Inflammatory macrophage treated with lipopolysaccharide for 1 hour (primary cell): Measurements from ENCODE around the gene TMEM219.
"Not testable (repeated sequence)": the region's sequence is repeated elsewhere in the genome, so short reads cannot be mapped to it uniquely, and the experiment has no call there.

Experiments
- DNase-seq, 2 donors: peaks; one replicate each; pipeline ENCODE4 v3.0.0-alpha.2; 2020 to 2022

TMEM219 gene

DNA sequence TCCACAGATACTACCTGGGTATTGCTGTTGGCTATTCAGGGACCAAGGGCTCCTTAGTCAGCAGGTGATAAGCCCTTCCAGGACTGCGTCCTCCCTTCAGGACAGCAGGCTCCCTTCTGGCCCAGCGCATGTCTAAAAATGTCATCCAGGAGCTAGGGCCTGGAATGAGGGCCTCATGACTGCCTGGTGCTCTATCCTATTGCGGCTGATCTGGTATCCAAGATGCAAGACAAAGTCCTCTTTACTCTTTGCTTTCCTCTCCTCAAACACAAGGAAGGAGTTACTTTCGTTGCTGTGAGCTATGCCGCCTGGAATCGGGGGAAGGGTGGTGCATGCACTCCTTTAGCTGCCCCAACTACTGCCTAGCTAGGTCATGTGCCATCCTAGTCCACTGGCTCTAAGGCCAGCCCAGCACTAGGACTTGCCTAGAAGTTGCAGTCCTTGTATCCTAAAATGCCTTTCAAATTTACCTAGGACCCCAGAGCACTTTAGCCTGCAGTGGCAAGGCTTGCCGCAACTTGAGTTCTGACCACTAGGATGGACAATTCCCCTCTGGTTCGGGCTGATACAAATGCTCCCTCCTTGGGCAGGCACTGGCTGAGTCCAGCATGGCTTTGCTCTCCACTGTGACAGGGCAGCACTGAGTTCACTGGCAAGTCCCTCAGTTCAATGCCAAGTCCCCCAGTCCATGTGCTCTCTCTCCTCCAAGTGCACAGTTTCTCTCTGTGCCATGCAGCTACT lies 10.1 kb upstream of the TMEM219 start:
- DNase-seq, result no peak

DNA sequence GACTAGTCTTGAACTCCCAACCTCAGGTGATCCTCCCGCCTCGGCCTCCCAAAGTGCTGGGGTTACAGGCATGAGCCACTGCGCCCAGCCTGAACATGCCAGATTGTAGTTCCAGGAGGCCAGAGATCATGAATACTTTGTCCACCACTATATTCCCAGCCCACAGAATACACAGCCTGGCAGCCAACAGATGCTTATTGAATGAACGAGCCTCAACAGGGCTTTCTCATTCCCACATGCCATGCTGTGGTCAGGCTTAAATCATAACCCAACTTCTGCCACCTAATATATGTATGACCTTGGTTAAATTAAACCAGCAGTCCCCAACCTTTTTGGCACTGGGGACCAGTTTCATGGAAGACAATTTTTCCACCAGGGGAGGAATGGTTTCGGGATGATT lies 3.1 kb upstream of the TMEM219 start:
- DNase-seq, result no peak

DNA sequence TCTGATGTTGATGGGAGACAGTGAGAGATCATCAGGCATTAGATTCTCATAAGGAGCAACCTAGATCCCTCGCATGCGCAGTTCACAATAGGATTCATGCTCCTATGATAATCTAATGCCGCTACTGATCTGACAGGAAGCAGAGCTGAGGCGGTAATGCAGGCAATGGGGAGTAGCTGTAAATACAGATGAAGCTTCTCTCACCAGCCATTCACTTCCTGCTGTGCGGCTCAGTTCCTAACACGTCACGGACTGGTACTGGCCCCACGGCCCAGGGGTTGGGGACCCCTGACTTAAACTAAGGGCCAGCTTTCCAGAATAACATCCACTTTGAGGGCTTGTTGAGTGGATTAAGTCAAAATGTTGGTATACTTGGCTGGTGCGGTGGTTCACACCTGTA lies 2.6 kb upstream of the TMEM219 start:
- DNase-seq, result no peak

DNA sequence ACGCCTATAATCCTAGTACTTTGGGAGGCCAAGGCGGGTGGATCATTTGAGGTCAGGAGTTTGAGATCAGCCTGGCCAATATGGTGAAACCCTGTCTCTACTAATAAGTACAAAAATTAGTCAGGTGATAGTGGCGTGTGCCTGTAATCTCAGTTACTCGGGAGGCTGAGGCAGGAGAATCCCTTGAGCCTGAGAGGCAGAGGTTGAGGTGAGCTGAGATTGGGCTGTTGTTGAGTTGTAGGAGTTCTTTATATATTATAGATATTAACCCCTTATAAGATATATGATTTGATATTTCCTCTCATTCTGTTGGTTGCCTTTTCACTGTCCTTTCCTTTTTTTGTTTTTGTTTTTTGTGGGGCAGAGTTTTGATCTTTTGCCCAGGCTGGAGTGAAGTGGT lies 2.1 kb upstream of the TMEM219 start:
- DNase-seq, result not testable (repeated sequence)

DNA sequence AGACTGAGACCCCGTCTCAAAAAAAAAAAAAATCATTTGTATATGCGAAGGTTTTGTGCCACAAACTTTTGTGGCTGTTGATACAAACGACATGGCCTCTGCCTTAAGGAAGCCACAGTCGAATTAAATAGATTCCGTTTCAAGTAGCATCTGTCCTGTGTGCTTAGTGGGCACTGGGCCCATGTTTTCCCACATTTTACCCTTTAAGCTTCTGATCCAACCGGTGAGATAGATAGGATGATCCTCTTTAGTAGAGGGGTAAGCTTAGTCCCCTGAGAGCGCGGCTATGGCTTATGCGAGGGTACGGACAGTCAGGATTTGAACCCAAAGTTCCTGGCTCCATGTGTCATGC lies 776 bp upstream of the TMEM219 start:
- no peak for DNase-seq

DNA sequence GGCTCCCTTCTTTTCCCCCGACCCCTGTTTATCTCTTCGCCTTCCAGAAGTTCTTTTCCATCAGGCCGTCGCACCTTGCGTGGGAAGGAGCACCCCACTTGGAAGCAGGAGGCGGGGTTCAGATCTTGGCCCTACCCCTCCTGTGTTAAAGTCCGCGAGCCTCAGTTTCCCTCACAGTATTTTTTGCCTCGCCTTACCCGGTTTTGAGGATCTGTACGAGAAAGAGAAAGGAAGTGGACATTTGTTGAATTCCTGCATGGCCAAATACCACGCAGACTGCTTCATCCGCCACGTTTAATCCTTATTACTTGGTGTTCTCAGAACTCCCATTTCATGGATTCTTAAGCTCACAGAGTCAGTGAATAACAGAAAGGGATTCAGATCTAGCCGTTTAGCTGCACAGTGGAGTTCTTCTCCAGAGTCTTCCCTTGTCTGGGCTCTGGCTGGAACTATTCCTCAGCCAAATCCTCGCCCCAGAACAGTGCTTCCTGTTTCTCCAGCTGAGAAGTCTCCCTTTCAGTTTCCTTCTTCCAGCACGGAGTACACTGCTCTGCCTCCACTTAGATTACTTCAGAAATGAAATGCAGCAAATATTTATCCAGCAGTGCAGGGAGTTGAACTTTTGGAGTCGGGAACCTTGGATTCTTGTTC lies 590 bp downstream of the TMEM219 start:
- peak; percentile 74 to 83 for DNase-seq

DNA sequence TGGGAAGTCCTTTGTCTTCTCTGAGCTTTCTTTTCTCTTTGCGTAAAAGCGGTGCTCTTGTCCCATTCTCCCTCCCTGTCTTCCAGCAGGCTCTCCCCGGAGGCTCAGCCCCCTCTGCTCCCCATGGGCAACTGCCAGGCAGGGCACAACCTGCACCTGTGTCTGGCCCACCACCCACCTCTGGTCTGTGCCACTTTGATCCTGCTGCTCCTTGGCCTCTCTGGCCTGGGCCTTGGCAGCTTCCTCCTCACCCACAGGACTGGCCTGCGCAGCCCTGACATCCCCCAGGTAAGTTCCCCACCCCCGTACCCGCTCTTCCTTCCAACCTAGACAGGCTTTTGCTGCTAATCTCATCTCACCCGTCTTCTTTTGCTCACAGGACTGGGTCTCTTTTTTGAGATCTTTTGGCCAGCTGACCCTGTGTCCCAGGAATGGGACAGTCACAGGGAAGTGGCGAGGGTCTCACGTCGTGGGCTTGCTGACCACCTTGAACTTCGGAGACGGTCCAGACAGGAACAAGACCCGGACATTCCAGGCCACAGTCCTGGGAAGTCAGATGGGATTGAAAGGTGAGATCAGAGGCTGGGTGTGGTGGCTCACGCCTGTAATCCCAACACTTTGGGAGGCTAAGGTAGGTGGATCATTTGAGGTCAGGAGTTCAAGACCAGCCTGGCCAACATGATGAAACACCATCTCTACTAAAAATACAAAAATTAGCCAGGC lies 1.3 kb downstream of the TMEM219 start:
- no peak for DNase-seq

DNA sequence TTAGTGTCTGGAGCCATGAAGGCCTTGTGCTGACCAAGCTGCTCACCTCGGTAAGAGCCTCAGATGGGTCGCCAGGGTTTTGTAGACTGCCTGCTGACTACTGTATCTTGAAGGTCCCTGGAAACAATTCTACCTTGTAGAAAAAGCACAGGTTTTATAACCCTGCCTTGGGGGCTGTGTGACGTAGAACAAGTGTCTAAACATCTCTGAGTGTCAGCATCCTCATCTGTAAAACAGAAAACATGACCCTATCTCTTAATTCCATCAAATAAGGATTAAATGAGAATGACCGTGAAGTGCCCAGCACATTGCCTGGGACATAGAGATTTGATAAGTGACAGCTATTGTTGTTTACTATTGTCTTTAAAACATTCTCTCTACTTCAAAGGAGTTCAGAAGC lies 6.3 kb downstream of the TMEM219 start:
- DNase-seq, result no peak

DNA sequence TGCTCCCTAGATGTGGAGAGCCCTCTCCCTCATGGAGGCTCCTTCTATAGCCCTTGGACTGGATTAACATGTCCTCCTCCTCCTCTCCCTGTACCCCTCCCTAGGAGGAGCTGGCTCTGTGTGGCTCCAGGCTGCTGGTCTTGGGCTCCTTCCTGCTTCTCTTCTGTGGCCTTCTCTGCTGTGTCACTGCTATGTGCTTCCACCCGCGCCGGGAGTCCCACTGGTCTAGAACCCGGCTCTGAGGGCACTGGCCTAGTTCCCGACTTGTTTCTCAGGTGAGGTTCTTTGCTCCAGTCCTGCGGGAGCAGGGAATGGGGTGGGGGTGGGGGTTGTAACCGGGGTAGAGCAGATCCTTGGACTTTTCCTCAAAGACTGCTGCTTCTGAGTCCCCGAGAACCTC lies 9.4 kb downstream of the TMEM219 start:
- no peak for DNase-seq

DNA sequence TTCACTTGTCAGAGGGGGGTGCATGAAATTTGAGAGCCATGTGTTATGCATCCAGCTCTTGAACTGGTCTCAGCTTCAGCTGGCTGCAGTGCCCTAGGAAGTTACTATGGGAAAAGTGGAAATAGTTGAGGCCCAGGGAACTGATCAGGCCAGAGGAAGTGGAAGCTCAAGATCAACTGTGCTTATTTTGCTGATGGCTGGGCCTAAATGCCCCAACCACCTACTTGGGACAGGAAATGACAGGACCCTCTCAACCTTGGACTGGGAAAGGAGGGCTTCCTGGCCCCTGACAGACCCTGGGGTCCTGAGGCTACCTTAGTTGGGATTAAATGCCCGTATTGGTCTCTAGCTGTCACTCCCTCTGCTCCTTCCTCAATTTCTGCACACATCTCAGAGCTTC lies 10.6 kb downstream of the TMEM219 start:
- no peak for DNase-seq

DNA sequence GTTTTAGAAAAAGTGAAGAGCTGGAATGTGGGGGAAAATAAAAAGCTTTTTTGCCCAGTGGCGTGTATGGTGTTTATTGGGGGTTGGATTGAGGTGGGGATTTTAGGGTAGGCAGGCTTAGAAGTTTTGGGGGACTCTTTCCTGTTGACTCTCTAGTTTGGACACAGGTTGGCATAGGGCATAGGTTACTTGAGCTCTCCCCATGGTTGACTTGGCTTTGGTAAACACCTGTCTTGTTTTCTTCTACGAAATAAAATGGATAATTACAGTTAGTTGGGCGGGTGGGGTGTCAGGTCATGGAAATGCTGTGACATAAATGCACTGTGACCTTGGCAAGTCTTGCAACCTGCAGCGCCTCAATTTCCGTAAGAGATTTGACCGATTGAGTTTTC lies 11.1 kb downstream of the TMEM219 start:
- DNase-seq, result no peak

DNA sequence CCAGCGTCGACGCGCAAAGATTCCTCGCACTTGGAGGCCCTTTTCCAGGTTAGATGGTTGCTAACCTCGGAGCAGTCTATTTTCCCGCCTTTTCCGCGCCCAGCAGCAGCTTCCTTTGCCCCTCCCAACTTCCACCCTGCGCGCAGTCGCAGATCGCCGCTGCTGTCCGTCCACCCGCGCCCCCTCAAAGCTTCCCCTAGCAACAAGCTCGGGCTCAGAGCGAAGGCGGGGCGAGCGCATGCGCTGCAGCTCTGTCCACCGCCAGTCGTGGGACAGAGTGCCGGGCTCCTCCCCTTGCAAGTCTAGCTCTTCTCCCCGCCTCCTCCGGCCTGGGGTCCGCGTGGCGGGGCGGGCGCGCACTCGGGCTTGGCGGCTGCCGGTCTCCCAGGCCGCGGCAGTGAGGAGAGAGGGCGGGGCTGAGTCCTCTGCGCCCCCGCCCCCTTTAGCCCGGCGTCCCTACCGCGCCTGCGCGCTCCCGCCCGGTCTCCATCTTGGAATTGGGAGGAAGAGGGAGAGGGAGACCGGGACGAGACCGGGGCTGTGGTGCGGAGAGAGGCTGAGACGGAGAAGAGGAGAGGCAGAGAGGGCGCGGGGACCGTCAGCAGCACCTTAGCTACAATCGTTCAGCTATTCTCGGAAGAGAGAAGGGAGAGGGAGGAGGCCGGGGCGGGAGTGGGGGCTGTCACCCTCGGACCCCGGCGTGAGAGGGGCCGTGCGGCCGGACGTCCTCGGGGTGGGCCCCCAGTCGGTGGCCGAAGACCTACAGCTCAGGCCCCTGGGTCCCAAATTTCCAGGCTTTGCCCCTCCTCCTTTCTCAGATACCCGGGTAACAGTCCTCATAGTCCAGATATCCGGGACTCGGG lies 11.7 kb downstream of the TMEM219 start, which contains the start of gene TAOK2:
TAOK2 (plus strand) TSS at position 485 of the 863 bp plus-strand sequence. CDS start 3,905 bp downstream, outside the sequence.
- peak; percentile 99 for DNase-seq

DNA sequence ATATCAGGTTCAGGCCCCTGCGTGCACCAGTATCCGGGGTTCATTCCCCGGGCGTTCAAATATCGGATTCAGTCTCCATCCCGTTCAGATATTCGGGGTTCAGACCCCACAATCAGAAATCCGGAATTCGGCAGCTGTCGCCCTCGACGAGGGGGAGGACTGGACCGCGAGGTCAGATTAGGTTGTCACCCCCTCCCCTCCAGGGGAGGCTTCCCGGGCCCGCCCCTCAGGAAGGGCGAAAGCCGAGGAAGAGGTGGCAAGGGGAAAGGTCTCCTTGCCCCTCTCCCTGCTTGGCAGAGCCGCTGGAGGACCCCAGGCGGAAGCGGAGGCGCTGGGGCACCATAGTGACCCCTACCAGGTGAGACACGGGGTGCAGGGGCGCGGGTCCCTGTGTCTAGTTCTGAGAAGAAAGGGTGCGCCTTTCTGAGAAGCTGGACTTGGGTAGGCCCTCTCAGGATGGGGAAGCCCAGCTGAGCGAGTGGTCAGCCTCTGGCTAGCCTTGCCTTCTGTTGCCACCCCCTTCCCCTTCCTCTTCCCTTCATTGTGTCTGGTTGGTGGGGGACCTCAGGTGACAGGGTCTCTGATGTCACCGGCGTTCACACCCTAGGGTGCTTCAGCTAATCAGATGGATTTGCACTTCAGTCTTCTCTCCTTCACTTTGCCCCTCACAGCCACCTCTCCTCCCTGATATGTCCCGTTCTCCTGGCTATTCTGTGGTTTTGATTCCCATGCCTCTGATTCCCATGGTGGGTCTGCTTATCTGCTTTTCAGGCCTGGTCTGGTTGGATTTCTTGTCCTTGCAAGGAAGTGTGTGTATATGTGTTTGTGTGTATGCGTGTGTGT lies 12.6 kb downstream of the TMEM219 start:
- peak; percentile 60 to 68 for DNase-seq

DNA sequence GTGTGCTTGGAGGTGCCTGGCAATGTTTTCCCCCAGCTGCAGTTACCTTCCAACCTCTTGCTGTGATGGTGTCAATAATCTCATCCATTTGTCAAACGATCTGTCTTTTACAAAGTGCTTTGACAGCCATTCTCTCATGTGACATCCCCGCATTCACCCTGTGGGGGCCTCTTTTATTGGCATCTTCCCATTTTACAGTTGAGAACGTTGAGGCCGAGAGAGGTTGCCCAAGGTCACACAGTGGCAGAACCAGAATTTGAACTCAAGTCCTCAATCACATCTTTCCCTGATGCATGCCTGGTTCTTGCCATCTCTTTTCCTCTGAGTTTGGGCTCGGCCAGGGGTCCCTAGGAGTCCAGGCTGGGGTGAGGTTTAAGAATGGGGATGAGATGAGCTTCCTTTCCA lies 13.3 kb downstream of the TMEM219 start:
- DNase-seq, result no peak

DNA sequence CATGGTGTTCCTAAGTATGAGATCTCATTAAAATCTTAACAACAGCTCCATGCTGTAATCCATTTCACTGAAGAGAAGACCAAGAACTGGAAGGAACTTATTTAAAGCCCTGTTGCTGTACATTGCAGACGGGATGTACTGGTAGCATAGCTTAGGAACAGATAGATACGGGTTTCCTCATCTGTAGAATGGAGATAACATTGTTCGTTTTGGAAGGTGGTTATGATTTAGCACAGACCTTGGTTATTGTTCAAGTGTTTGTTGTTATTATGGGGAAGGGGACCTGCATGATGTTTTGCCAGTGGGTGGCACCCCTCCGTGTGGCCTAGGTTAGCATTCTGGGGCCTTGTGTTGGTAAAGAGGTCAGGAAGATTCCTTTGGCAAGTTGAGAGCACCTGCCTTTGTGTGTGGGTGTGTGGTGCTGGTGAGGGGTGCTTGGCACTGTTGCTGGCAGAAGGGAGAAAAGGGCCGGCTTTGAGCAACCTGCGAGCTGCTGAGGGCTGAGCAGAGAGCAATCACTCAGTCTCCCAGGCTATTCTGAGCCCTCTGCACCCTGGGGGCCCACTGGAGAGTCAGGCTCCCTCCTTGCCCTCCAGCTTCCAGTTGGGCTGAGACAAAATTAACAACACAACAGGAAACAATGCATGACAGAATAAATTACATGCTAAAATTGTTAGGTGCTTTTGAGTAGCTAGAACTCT lies 14.1 kb downstream of the TMEM219 start:
- DNase-seq, result no peak

DNA sequence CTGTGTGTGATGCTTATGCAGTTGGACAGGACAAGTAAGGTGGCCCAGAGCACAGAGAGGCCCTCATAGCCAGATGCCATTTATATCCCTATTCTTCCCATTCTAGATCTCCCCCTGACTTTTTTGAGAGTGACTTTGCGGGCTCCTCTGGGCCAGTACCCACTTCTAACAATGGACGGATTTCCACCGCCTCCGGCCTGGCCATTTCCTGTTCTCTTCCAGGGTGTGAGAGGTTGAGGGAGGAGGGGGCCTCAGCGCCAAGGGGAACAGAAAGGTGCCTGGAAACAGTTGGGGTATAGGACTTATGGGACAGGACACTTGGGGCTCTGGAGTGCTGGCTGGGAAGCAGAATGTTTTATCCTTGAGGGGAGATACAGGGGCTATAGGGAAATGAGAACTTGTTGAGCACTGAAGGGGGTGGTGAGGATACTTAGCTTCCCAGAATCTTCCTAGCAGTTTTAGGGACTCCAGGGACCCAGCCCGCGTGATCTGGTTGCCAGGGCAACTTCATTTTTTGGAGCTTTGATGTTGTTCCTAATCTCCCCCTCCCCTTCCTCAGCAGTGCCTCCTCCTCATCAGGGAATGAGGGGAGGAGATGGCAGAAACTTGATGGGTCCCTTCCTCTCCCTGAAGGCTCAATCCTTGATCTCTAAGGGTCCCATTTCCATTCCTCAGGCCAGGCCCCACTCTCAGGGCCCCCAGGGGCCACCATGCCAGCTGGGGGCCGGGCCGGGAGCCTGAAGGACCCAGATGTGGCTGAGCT lies 15.4 kb downstream of the TMEM219 start:
- no peak for DNase-seq

DNA sequence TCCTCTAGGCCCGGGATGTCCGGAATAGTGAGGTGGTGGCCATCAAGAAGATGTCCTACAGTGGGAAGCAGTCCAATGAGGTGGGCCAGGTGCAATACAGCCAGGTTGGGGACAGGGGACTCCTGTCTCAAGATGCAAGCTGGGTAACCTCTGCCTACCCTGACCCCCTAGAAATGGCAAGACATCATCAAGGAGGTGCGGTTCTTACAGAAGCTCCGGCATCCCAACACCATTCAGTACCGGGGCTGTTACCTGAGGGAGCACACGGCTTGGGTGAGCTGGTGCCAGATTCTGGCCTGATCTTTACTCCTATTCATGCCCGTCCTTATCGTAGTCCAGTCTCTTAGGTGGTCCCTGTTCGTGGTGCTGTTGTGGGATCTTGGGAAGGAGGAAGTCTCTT lies 16.2 kb downstream of the TMEM219 start:
- no peak for DNase-seq

DNA sequence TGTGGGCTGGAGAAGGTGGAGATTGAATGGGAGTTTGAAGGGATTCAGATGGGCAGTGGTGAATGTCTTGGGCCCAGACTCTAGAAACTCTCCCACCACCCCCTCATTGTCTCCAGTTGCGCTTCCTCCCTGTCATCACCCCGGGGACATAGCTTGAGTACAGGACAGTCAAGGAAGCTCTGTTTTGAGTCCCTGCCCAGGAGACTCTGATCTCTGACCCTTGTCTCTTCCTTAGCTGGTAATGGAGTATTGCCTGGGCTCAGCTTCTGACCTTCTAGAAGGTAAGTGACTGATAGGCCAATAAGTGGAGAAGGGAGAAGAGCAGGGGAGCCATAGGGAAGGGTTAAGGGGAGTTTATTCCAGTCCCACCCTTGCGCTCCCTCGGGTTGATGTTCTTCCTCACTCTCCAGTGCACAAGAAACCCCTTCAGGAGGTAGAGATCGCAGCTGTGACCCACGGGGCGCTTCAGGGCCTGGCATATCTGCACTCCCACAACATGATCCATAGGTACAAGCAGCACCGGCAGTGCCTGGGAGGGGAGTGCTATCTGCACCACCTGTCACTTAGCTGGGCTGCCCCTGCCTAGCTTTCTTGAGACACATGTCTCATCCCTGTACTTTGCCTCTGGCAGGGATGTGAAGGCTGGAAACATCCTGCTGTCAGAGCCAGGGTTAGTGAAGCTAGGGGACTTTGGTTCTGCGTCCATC lies 16.8 kb downstream of the TMEM219 start:
- no peak for DNase-seq

DNA sequence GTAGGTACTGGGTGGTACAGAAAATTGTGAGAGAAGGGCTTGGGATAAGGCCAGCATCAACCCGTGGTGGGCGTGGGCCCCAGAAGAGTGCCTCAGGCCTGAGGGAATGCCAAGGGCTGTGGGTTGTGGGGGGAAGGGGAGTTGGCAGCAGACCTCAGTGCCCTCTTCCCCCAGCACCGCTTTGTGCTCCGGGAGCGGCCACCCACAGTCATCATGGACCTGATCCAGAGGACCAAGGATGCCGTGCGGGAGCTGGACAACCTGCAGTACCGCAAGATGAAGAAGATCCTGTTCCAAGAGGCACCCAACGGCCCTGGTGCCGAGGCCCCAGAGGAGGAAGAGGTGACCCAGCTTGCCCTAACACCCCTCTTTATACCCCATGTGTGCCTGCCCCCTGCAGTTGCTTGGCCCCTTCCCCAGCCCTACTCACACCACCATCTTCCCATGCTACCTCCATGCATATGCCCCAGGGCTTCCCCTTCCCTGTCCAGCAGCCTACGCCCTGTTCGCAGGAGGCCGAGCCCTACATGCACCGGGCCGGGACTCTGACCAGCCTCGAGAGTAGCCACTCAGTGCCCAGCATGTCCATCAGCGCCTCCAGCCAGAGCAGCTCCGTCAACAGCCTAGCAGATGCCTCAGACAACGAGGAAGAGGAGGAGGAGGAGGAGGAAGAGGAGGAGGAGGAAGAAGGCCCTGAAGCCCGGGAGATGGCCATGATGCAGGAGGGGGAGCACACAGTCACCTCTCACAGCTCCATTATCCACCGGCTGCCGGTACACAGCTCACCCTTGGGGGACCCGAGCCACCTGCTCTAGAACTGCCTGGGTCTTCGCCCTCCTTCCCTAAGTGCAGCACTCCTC lies 20.9 kb downstream of the TMEM219 start:
- DNase-seq, result no peak
